ENCODE results near the gene ERCC6L.
"Not testable (repeated sequence)": the region's sequence is repeated elsewhere in the genome, so short reads cannot be mapped to it uniquely, and the experiment has no call there.

The ERCC6L gene

DNA sequence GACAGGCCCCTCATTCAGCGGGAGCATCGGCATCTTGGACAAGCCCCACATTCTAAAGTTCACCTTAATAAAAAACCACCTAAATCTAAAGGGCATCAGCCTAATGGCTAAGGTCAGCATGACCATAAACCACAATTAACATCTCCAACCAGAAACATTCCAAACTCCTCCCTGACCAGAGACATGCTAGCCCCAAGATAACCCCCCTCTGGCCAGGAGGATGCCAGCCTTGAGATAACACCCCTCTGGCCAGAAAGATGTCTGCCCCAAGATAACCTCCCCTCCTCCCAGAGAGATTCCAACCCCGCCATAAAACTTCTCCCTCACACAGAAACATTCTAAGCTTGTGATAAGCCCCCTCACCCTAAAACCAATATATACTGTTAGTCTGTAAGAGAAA is 18.5 kb downstream of the ERCC6L start:
- DNase-seq; H3K27ac Mint-ChIP-seq; H3K27me3 Mint-ChIP-seq; H3K4me1 Mint-ChIP-seq (ENCODE audit: low read depth); H3K9me3 Mint-ChIP-seq; H3K36me3 Mint-ChIP-seq (ENCODE audit: low read depth); H3K4me3 Mint-ChIP-seq: not testable (repeated sequence)

GRCh38 chrX:72216973-72217372 is 21.9 kb downstream of the ERCC6L start:
- no peaks in the 10 kb centered on the region for H3K9me3 Mint-ChIP-seq
- H3K4me3 Mint-ChIP-seq = no peak overlapping the region
- DNase-seq = no peak
- no peaks in the 10 kb centered on the region for H3K4me1 Mint-ChIP-seq (ENCODE audit: low read depth)
- no peaks in the 10 kb centered on the region for H3K36me3 Mint-ChIP-seq (ENCODE audit: low read depth)
- H3K27ac Mint-ChIP-seq = no peak overlapping the region
- H3K27me3 Mint-ChIP-seq = peaks cover 2% of the 10 kb centered on the region

GRCh38 chrX:72208126-72208800 is 30.6 kb downstream of the ERCC6L start:
- Mint-ChIP-seq H3K4me1 (ENCODE audit: low read depth) (peaks cover 4% of the 10 kb centered on the region), H3K27ac (no peak overlapping the region), H3K4me3 (no peak overlapping the region), H3K36me3 (ENCODE audit: low read depth) (peaks cover 38% of the 10 kb centered on the region), H3K9me3 (no peaks in the 10 kb centered on the region), H3K27me3 (peaks cover 15% of the 10 kb centered on the region)
- no peak for DNase-seq

- H3K27ac Mint-ChIP-seq = no peak overlapping the region
- H3K27me3 Mint-ChIP-seq = peaks cover 15% of the 10 kb centered on the region
- no peaks in the 10 kb centered on the region for H3K9me3 Mint-ChIP-seq
Measured at GRCh38 chrX:72207366-72207765, 31.5 kb downstream of the ERCC6L start.

GRCh38 chrX:72205706-72206105 is 33.1 kb downstream of the ERCC6L start:
- Mint-ChIP-seq H3K4me1 (ENCODE audit: low read depth) (peaks cover 8% of the 10 kb centered on the region), H3K27ac (no peak overlapping the region), H3K9me3 (no peaks in the 10 kb centered on the region), H3K4me3 (no peak overlapping the region), H3K36me3 (ENCODE audit: low read depth) (peaks cover 41% of the 10 kb centered on the region), H3K27me3 (peaks cover 13% of the 10 kb centered on the region)
- DNase-seq = no peak

More at GRCh38 chrX:72207366-72207765, 31.5 kb downstream of the ERCC6L start:
- H3K4me3 Mint-ChIP-seq = no peak overlapping the region
- peaks cover 8% of the 10 kb centered on the region for H3K4me1 Mint-ChIP-seq (ENCODE audit: low read depth)
- peaks cover 38% of the 10 kb centered on the region for H3K36me3 Mint-ChIP-seq (ENCODE audit: low read depth)
- DNase-seq = no peak

- H3K4me3 Mint-ChIP-seq = no peak overlapping the region
- peaks cover 11% of the 10 kb centered on the region for H3K27me3 Mint-ChIP-seq
- no peaks in the 10 kb centered on the region for H3K9me3 Mint-ChIP-seq
- H3K4me1 Mint-ChIP-seq (ENCODE audit: low read depth) = peaks cover 8% of the 10 kb centered on the region
- no peak overlapping the region for H3K27ac Mint-ChIP-seq
- DNase-seq = no peak
- H3K36me3 Mint-ChIP-seq (ENCODE audit: low read depth) = peaks cover 44% of the 10 kb centered on the region
Measured at GRCh38 chrX:72203421-72203820, 35.4 kb downstream of the ERCC6L start.

DNA sequence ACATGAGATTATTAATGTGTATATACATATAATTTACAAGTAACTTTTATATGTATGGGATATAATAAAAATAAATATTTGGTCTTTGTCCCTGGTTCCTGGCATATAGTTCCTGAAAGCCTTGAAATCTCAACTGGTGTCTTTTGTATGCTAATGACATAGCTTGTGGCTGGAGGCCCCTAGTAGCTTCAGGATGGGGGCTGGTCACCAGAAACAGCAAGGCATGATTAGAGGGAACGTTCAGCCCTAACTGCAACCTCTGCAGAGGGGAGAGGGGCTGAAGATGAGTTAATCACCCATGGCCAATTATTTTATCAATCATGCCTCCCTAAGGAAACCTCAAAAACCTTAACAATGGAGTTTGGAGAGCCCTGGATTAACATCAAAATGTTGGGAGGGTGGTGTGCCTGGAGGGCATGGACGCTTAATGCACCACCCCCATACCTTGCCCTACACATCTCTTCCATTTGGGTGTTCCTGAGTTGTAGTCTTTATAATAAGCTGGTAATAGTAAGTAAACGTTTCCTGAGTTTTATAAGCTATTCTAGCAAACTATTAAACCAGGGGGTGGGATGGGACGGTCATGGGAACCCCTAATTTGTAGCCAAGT is 35.9 kb downstream of the ERCC6L start:
- peaks cover 11% of the 10 kb centered on the region for H3K27me3 Mint-ChIP-seq
- no peak for DNase-seq
- H3K4me1 Mint-ChIP-seq (ENCODE audit: low read depth) = peaks cover 8% of the 10 kb centered on the region
- no peak overlapping the region for H3K27ac Mint-ChIP-seq
- H3K36me3 Mint-ChIP-seq (ENCODE audit: low read depth) = peaks cover 43% of the 10 kb centered on the region
- no peaks in the 10 kb centered on the region for H3K9me3 Mint-ChIP-seq
- no peak overlapping the region for H3K4me3 Mint-ChIP-seq

GRCh38 chrX:72201836-72202536 is 36.8 kb downstream of the ERCC6L start:
- no peak for DNase-seq
- Mint-ChIP-seq H3K27me3 (peaks cover 7% of the 10 kb centered on the region), H3K4me1 (ENCODE audit: low read depth) (peaks cover 8% of the 10 kb centered on the region), H3K27ac (no peak overlapping the region), H3K36me3 (ENCODE audit: low read depth) (peaks cover 42% of the 10 kb centered on the region), H3K9me3 (no peaks in the 10 kb centered on the region), H3K4me3 (no peak overlapping the region)

DNA sequence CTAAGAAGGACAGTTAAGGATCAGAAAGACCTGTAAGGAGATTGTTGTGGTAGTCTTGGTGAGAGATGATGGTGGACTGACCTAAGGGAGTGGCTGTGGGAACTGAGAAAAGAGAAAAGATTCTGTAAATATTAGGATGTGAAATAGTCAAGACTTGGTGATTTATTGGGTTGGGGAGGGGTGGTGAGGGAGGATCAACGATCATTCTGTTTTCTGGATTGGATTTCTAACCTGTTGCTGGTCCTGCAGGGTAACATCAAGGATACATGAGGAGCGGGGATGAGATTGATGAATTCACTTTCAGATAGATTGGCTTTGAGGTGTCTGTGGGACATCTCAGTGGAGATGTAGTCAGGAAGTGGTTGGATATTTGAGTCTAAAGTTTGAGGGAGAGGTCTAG is 55.9 kb downstream of the ERCC6L start:
- H3K27me3 Mint-ChIP-seq = peaks cover 11% of the 10 kb centered on the region
- H3K27ac Mint-ChIP-seq = no peak overlapping the region
- no peak overlapping the region for H3K4me3 Mint-ChIP-seq
- H3K4me1 Mint-ChIP-seq (ENCODE audit: low read depth) = peaks cover 14% of the 10 kb centered on the region
- H3K9me3 Mint-ChIP-seq = no peaks in the 10 kb centered on the region
- DNase-seq = no peak
- peaks cover 19% of the 10 kb centered on the region for H3K36me3 Mint-ChIP-seq (ENCODE audit: low read depth)

DNA sequence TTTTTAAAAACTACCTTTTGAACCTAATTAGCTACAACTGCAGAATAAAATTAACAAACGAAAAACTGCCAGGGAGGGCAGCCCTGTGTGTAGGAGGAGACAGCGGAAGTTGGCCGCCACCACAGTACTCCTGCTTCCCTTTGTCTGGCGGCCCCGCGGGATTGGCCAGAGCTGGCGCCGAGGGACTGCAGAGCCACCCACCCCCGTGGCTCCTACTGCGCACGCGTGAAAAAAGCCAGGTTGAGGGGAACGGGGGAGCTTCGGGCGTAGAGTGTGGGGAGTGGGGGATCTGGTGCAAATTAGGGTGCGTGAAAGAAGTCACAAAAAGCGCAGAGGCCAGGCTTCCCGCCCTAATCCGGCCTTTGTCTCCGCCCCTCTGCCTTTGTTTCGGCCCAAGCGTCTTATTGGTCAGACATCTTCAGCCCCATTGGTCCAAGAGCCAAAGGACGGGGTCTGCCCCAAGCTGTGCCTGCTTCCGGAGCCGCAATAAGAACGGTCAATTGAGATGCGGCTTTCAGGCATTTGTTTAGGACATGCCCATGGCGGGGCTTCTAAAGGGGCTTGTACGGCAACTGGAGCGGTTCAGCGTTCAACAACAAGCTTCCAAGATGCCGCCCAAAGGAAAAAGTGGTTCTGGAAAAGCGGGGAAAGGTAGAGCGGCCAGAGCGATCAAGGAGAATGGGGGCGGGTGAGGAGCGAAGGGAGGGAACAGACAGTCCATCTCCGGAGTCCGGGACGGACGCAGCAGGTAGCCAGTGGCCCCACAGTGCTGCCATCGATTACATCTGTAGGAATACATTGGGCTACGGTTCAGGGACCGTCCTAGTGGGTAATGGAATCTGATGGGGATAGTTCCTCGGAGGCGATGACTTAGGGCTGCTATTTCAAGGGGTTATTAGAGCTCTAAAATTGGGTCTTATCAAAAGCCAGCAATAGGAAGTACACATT is 57.4 kb downstream of the ERCC6L start, which contains the start of gene PIN4:
Gene PIN4, plus strand, starts transcription at position 580 of the 948 bp plus-strand sequence. Its CDS starts 29 bp downstream, at position 609.
- peak; percentile 85 for DNase-seq
- Mint-ChIP-seq H3K9me3 (no peaks in the 10 kb centered on the region), H3K4me3 (no peak within 1 kb of the TSS), H3K4me1 (ENCODE audit: low read depth) (peaks cover 14% of the 10 kb centered on the region), H3K27ac (no peak within 1 kb of the TSS), H3K36me3 (ENCODE audit: low read depth) (peaks cover 10% of the 10 kb centered on the region), H3K27me3 (peaks cover 11% of the 10 kb centered on the region)

DNA sequence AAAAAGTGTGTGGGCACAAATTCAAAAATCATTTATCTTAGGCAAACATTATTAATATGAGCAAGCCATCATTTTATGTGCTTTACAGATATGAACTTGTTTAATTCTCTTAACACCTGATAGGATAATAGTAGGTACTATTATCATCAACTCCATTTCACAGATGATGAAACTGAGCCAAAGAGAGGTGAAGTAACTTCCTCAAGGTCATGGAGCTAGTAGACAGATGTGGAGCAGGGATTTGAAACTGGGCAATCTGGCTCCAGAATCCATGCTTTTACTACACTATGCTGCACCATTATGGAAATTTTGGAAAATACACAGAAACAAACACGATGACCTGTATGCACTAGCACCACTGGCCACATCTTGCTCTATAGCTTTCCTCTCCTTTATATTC is 58.3 kb downstream of the ERCC6L start:
- Mint-ChIP-seq H3K27ac (no peak overlapping the region), H3K27me3 (peaks cover 13% of the 10 kb centered on the region), H3K4me1 (ENCODE audit: low read depth) (peaks cover 14% of the 10 kb centered on the region), H3K36me3 (ENCODE audit: low read depth) (peaks cover 4% of the 10 kb centered on the region), H3K9me3 (no peaks in the 10 kb centered on the region), H3K4me3 (no peak overlapping the region)
- DNase-seq = no peak

DNA sequence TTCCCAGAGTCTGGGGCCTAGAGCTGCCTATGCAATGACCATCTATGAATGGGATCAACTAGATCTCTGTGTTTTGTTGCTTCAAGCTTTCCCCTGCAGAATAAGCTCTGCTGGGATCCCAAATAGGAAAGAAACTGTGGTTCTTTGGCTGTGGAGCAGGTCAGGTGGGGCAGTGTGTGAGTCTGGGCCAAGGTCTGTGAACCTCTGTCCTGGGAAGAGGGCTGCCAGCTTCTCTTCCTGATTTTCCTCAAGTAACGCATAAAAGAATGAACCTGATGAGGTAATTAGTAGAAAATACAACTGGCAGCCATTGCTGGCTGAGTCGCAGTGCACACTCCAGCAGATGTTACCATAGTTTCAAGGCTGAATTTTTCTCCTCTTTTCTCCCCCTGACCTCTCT is 61.8 kb downstream of the ERCC6L start:
- DNase-seq = no peak

DNA sequence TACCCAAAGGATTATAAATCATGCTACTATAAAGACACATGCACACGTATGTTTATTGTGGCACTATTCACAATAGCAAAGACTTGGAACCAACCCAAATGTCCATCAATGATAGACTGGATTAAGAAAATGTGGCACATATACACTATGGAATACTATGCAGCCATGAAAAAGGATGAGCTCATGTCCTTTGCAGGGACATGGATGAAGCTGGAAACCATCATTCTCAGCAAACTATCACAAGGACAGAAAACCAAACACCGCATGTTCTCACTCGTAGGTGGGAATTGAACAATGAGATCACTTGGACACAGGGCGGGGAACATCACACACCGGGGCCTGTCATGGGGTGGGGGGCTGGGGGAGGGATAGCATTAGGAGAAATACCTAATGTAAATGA is 62.5 kb downstream of the ERCC6L start:
- H3K36me3 Mint-ChIP-seq (ENCODE audit: low read depth); H3K27me3 Mint-ChIP-seq; DNase-seq; H3K4me3 Mint-ChIP-seq; H3K4me1 Mint-ChIP-seq (ENCODE audit: low read depth); H3K9me3 Mint-ChIP-seq; H3K27ac Mint-ChIP-seq: not testable (repeated sequence)

More for the DNA sequence above, 61.8 kb downstream of the ERCC6L start:
- Mint-ChIP-seq H3K27me3 (peaks cover 10% of the 10 kb centered on the region), H3K36me3 (ENCODE audit: low read depth) (no peaks in the 10 kb centered on the region), H3K4me1 (ENCODE audit: low read depth) (peaks cover 9% of the 10 kb centered on the region), H3K9me3 (no peaks in the 10 kb centered on the region), H3K4me3 (no peak overlapping the region), H3K27ac (no peak overlapping the region)

- Mint-ChIP-seq H3K9me3 (no peaks in the 10 kb centered on the region), H3K27ac (peak overlapping the region; percentile 55), H3K36me3 (ENCODE audit: low read depth) (no peaks in the 10 kb centered on the region), H3K4me1 (ENCODE audit: low read depth) (peaks cover 9% of the 10 kb centered on the region), H3K4me3 (peak overlapping the region; percentile 44), H3K27me3 (peaks cover 8% of the 10 kb centered on the region)
- no peak for DNase-seq
Measured at GRCh38 chrX:72169008-72169728, 69.7 kb downstream of the ERCC6L start.
